Right ventricle myocardium superior (tissue), 1 donor: ENCODE measurements around the gene CAPN15. TPM values are rescaled to one million over a fixed set of nuclear protein-coding genes. Genes with fewer than 3 reads are reported as not detected.
A peak's percentile ranks its signal among the peaks of the same experiment; 100 is the strongest.

Source experiments
- ATAC-seq: fragments of 200-7000 bp; cut with Tn5 transposase; one replicate; pipeline ENCODE4 v1.9.1; 2020; ENCODE audit warnings: mild to moderate bottlenecking; ENCODE audit not compliant: poor library complexity
- DNase-seq: peaks from one replicate; pipeline ENCODE4 v3.0.0-alpha.2; 2020
- intact Hi-C: fragments of 100-400 bp; cut with DNase I; formaldehyde crosslinking; loops from one replicate; pipeline ENCODE4 v1.11.2; 2022
- total RNA-seq: library from RNA; stranded (reverse); fragmentation: NEBNext Ultra II Directional; extraction: Animal tissue kit (Norgen Biotek cat#: 25700); gene quantifications from one replicate; pipeline ENCODE4 v1.2.1, GENCODE V29; 2021
- donor health status: DM: no; HTN: yes; CAD: no; lungs with severe emphysema.

Gene CAPN15
- total RNA-seq, 1 donor from 2014 or later = 17.7 TPM

DNA sequence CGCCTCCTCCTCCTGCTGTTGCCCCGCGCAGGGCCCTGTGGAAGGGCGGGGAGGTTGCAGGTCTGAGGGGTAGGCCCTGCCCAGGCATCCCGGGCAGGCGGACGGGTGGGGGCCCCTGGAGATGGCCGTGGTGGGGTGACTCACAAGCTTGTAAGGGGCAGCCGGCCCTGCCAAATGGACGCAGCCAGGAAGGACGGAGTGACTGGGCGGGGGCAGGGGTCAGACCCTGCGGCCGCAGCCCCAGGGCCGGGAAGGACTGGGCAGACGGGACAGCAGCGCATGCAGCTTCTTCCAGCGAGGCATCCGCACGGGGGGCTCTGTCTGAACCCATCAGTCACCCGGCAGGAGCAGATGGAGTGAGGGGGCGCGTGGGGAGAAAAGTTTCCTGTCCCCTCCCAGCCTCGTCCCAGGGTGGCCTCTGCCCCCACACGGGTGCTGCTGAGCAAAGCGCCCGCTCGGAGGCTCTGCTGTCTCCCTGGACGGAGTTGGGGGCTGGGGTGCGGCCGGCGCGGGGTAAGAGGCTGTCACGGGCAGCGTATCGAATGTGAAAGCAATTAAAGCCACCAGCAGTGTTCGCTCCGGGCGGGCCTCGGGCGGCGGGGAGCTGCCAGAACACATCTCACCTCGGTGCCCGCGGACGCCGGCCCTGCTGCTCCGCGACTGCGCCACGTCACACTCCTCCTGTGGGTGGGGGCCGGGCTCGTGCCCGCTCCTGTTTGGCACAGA lies 27.3 kb downstream of the CAPN15 start:
- ATAC-seq = no peak
- intact Hi-C loops = no loop called here
- no peak for DNase-seq

- no peak for DNase-seq
- intact Hi-C loops = no loop called here
- ATAC-seq = no peak
Measured at GRCh38 chr16:555528-556473, 28.3 kb downstream of the CAPN15 start.

- intact Hi-C loops = no loop called here
- ATAC-seq (no peak), DNase-seq (no peak)
Measured at GRCh38 chr16:556474-557173, 29.1 kb downstream of the CAPN15 start.

DNA sequence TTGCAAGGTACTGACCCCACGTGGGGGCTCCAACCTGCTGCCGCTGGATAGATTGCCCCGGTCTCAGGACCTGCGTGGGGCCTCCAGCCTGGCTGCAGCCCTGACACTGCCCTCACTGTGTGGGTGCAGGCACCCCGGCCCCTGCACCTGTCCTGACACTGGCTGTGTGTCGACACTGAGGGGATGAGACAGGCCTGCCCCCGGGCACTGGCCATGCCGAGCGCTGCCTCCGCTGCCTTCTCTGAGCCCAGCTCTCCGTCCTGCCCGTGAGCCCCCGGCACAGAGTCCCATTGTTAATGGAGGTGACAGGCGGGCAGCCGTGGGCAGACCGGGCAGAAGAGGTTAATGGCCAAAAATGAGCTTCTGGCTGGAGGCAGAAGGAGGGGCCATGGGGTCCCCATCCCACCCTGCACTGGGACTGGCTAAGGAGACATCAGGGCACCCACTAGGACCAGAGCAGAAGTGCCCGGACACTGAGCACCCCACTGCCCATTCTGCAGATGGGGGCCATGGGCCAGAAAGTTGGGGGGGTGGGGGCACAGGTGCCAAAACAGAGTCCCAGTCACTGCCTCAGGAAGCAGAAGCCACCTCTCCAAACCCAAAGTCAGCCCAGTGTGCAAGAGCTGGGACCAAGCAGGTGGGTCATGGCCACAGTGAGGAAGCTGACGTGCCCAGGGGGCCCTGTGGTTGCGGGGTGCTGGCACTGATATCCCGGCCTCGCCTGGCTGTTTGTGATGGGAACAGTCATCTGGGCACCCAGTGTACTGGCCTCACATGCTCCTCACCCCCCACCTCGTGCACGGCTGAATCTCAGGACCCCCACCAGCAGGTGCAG lies 30.2 kb downstream of the CAPN15 start:
- DNase-seq = no peak
- ATAC-seq = no peak
- intact Hi-C loops = no loop called here

DNA sequence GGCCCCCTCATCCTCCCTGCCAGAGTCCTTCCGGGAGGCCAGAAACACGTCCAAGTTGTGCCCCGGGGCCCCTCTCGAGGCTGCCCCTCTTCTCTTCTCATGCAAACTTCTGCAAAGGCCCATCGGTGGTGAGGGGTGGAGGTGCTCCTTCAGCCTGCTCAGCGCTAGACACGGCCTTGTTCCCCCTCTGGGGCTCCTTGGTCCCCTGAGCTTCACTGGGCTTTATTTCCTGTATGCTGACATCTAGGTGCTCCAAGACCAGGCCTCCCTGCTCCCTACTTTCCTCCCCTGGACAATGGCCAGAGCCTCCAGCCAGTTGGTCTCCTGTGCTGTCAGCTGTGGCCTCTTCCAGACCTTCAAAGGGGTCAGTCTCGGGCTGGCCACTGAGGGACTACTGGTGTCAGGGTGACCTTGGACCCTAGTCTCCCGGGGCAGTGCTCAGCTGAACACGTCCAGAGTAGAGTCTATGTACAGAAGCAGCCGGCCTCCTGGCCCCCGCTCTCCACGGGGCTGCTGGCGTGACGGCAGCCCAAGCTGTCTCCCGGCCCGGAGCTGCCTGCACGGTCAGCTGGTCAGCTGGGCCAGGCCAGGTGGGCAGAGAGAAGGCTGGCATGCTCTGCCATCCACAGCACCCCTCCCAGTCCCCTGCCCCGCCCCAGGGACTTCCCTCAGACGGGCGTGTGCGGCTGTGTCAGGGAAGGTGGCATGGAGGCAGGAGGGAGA lies 30.9 kb downstream of the CAPN15 start:
- intact Hi-C loops = no loop called here
- ATAC-seq (peak; percentile 28), DNase-seq (peak; percentile 57)

GRCh38 chr16:559021-559380 lies 31.5 kb downstream of the CAPN15 start:
- intact Hi-C loops = no loop called here
- DNase-seq (no peak), ATAC-seq (no peak)

GRCh38 chr16:559411-560203 lies 32.1 kb downstream of the CAPN15 start:
- intact Hi-C loops = no loop called here
- ATAC-seq (no peak), DNase-seq (no peak)

GRCh38 chr16:560204-560700 lies 32.7 kb downstream of the CAPN15 start, which contains the start of gene PRR35:
PRR35 (plus strand) TSS chr16:560394; CDS start chr16:563295, 2,901 bp downstream.
- no peak for ATAC-seq
- intact Hi-C loops = no loop called here
- no peak for DNase-seq

DNA sequence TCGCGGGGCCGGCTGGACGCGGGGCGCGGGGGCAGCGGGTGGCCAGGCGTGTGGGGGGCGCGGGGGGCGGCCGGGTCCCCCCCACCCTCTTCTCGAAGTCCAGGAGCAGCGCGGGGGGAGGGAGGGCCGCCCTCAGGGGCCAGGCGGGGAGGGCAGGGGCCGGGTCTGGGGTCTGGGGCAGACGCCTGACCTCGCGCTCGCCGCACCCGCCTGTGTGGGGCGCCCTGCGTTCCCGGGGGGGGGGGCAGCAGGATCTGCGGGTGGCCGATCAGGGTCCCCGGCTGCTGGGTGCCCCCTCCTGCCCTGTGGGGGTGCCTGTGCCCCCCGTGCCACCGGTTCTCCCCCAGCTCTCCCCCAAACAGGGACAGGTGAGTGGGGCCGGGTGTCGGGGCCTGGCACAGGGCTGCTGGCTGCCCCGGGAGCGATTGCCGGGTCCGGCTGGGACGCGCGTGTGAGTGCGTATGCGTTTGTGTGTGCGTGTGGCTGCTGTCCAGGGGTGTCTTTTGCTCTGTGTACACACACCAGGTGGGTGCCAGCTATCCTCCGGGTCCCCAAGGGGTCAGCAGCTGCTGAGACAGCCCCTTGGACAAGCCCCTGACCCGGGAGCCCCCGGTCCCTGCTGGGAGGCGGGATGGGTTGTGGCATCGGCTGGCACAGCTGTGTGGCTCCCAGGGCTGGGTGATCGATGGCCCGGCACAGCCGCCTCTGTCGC lies 33.3 kb downstream of the CAPN15 start:
- ATAC-seq (no peak), DNase-seq (no peak)
- intact Hi-C loops = no loop called here

DNA sequence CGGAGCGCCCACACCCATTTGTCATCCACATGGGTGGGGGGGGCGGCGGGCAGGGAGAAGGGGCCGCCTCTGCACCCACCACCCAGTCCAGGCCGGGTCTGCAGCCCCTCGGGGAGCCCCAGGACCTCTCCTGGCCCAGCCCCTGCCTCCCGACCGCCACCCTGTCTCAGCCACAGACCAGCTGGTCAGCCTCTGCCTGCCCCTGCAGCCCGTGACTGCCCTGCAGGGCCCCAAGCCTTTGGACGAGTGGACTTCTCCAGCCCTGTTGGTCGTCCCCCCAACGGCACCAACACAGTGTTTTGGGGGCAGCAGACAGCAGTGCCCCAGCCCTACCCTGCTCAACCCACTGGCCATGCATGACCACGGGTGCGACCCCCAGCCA lies 33.9 kb downstream of the CAPN15 start:
- no peak for ATAC-seq
- intact Hi-C loops = no loop called here
- no peak for DNase-seq

DNA sequence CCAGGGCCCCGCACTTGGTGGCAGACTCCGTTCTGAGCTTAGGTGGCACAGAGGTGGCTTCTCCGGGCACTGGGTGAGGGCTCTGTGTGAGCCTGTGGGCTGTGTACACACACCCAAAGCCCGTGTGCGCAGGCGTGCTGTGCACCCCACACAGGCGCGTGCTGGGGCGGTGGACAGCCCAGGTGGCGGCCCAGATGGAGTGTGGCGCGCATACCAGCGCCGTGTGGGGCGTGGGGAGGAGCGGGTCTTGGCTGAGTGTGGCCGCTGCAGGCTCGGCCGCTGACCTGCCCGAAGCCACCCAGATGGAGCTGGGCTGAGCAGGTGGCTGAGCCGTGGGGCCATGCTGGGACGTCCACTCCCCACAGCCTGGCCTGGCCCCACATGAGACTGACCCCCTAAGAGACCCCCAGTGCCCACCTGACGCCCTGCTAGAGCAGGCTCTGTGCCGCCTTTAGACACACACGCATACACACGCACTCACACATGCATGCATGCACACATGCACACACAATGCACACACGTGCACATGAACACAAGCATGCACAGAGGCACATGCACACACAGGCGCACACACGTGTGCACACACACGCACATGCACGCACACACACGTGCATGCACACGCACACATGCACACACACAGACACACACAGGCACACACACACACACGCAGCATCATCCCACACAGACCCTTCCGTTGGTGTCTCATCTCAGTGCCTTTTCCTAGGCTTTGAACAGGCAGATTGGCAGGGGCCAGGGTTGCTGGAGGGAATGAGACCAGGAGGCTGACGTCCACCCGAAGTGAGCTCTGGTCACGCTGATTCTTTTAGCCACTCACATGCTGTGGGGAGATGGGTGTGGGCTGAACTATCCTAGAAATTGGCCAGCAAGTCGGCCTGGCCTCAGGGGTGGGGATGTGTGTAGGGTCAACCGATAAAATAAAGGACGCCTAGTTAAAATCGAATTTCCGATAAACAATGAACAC lies 34.7 kb downstream of the CAPN15 start:
- intact Hi-C loops = no loop called here
- ATAC-seq = no peak

DNA sequence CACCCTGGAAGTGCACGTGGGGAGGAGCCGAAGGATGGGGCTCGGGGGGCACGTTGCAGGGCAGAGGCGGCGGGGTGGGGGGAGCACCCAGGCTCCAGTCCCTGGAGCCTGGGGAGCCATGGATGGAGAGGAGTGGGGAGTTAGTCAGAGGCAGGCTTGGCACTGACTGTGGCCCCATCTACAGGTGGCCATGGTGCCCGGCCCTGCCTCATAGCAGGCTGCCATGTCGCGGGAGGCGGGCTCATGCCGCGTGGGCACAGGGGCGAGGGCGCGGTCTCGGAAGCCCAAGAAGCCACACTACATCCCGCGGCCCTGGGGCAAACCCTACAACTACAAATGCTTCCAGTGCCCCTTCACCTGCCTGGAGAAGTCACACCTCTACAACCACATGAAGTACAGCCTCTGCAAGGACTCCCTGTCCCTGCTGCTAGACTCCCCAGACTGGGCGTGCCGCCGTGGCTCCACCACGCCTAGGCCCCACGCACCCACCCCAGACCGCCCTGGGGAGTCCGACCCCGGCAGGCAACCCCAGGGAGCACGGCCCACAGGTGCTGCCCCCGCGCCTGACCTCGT lies 35.6 kb downstream of the CAPN15 start:
- DNase-seq = no peak
- intact Hi-C loops = no loop called here
- ATAC-seq = no peak

More for the DNA sequence above, 34.7 kb downstream of the CAPN15 start:
- no peak for DNase-seq

DNA sequence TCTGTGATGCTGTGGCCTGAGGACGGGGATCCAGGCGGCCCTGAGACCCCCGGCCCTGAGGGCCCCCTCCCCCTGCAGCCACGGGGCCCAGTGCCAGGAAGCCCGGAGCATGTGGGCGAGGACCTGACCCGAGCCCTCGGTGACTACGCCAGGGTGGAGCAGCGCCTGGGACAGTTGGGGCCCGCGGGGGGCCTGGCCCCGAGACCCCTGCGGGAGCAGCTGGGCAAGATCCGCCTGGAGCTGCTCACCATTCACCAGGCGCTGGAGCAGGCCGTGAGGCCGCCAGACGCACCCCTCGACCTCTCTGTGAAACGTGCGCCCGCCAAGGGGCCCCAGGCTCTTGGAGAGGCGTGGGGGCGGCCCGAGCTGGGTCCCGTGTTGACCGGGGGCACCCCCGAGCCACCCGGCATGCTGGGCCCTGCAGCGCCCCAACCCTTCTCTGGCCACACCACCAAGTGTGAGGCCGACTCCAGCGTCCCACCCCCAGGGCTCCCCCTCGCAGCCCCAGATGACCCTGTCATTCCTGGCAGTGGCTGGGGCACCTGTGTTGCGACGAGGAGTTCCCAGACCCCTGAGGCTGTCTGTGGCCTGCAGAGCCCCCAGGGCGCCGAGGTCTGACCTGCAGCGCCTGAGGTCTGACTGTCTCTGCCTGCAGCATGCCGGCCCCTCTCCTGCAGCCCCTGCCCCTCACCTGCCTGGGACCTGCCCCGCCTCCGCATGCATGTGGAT lies 37.3 kb downstream of the CAPN15 start:
- ATAC-seq = no peak
- no peak for DNase-seq
- intact Hi-C loops = no loop called here
